Tongue (tissue), 2 donors: ENCODE results near the gene KRTAP10-7. TPM values are rescaled to one million over a fixed set of nuclear protein-coding genes. Genes with fewer than 3 reads are reported as not detected.
"Not testable (repeated sequence)": the region's sequence is repeated elsewhere in the genome, so short reads cannot be mapped to it uniquely, and the experiment has no call there.

ENCODE experiments used
- DNase-seq: peaks from one replicate; pipeline ENCODE4 v3.0.0-alpha.2; 2015
- total RNA-seq: library from RNA; depleted of rRNA; stranded (reverse); fragments of >200 nt; gene quantifications from one replicate; pipeline ENCODE4 v1.2.3, GENCODE V29; 2014

KRTAP10-7 gene, protein sequence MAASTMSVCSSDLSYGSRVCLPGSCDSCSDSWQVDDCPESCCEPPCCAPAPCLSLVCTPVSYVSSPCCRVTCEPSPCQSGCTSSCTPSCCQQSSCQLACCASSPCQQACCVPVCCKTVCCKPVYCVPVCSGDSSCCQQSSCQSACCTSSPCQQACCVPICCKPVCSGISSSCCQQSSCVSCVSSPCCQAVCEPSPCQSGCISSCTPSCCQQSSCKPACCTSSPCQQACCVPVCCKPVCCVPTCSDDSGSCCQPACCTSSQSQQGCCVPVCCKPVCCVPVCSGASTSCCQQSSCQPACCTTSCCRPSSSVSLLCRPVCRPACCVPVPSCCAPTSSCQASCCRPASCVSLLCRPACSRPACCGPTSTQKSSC
- total RNA-seq: not detected

DNA sequence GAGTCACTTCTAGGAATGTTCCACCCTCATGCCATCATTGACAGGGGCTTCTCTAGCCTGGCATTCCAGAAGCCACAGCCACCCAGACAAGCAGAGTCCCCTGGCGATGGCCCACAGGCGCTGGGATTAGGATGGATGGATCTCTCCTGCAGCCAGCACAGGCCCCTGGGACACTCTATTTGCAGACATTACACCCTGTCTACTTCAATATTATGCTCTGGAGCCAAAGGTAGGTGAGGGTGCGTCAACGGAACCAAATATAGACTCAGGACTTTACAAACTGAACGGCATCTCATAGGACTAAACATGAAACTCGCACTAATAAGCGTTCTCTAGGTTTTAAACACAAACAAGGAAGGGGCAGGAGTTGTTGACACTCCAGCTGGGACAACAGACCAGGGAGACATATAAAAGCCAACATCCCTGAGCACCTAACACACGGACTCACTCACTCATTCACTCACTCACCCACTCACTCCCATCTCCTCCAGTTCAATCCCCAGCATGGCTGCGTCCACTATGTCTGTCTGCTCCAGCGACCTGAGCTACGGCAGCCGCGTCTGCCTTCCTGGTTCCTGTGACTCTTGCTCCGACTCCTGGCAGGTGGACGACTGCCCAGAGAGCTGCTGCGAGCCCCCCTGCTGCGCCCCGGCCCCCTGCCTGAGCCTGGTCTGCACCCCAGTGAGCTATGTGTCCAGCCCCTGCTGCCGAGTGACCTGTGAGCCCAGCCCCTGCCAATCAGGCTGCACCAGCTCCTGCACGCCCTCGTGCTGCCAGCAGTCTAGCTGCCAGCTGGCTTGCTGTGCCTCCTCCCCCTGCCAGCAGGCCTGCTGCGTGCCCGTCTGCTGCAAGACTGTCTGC, at the start of gene KRTAP10-7:
Gene KRTAP10-7, plus strand, starts transcription at position 480 of the 861 bp plus-strand sequence. Its CDS starts 25 bp downstream, at position 505.
- DNase-seq: not testable (repeated sequence)

DNA sequence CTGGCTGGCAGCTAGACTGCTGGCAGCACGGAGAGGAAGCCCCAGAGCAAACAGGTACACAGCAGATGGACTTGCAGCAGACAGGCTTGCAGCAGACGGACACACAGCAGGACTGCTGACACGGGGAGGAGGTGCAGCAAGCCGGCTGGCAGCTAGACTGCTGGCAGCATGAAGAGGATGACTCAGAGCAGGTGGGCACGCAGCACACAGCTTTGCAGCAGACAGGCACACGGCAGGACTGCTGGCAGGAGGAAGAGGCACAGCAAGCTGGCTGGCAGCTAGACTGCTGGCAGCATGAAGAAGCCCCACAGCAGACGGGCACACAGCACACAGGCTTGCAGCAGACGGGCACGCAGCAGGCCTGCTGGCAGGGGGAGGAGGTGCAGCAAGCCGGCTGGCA, 49.6 kb upstream of the KRTAP10-7 start:
- DNase-seq: no peak

DNA sequence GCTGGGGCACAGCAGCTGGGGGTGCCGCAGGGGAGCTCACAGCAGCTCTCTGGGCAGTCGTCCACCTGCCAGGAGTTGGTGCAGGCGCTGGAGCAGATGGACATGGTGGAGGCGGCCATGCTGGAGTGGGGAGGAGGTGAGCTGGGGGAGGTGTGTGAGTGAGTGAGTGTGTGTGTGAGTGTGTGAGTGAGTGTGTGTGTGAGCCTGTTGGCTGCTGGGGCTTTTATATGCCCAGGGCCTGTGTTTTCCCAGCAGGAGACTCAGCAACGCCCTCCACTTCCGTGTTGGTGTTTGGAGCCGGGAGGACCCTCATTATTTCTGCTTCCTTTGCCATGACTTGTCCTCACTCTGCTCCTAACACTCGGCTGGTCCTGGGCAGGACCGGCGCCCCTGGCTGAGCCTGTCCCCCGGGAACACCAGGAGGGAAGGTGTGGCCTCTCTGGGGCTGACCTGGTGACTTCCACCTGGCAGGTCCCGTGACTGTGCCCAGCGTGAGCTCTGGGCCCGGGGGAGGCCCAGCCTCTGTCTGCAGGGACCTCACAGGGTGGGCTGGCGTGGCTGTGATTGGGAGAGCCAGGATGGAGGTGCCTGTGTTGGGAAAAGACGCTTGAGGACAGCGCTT, 48.9 kb upstream of the KRTAP10-7 start, which contains the start of gene KRTAP10-2:
Gene KRTAP10-2, minus strand, starts transcription at position 166 of the 622 bp plus-strand sequence. Its CDS starts 47 bp downstream, at position 119.
- no peak for DNase-seq

DNA sequence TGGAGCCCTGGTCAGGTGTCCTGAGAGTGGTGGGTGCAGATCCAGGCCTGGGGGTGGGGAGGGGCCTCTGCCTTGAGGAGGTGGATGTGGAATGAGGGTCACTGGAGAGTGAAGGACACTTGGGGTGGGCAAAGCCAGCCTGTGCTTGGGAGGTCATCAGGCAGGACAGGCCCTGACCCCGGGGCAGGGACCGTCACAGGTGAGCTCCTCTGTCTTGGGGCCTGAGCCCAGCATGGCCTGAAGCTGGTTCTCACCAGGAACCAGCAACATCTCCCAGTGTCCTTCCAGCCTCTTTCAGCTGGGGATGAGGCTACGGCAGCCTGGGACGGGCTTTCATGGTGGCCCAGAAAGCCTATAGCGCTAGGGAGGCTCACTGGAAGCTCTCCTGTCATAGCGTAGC, 48.3 kb upstream of the KRTAP10-7 start:
- DNase-seq: no peak

DNA sequence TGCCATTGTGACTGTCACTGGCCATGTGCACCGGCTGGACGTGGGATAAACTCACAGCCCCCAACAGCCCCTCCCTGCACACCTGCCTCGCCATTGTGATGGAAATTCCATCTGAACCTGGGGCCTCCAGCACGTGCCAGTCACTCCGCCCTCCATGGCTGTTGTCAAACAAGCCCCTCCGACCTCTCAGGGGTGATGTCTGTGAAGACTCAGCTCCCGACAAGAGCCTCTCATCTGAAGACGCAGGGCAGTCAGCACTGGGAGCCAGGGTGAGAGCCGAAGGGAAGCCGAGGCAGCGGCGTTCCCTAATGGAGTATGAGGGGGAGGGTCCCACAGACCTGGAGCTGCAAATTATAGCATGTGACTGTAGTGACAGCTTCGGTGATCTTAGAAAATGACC, 47.7 kb upstream of the KRTAP10-7 start:
- DNase-seq: no peak

DNA sequence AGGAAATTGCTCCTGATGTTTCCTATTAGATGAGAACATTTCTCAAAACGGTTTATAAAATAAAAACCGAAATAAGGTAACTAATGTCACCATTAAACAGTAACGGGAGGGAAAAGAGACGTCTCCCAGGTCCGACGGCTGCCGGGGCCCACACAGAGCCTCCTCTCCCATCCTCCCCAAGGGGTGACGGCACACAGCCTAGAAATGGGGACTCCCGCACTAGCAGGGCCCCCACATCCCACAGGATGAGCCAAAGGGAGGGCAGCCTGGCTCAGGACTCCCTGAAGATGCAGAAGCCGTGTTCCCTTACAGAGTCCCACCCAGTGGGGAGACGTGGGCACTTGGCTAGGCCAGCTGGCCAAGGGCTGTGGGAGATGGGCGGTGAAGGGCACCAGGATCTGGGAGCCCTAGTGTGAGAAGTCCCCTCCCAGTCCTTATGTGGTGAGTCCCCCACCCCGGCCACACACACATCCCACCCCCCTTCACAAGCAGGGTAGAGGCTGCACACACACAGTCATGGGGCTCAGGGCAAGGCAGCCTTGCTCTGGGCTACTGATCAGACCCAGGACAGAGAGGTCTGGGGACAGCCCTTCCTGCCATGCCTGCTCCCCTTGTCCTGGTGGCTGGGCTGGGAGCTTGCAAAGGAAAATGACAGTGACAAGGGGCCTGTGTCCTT, 45.1 kb upstream of the KRTAP10-7 start:
- DNase-seq: no peak

DNA sequence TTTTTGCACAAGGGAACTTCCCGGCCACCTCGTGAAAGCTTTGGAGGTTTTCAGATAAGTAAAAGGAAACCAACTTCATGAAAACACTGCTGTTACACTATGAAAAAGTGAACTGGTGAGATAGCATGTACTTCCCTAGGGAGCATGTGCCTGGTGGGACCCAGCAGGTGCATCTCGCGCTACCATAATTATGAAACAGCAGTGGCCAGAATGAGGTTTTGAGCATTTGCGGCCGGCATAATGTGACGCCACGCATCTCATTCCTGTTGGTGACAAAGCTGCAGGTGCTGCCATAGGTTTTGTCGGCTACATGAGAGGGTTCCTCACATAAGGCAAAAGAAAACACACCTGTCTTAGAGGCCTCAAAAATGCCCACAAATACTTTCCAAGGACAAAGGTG, 43.5 kb upstream of the KRTAP10-7 start:
- DNase-seq: no peak

DNA sequence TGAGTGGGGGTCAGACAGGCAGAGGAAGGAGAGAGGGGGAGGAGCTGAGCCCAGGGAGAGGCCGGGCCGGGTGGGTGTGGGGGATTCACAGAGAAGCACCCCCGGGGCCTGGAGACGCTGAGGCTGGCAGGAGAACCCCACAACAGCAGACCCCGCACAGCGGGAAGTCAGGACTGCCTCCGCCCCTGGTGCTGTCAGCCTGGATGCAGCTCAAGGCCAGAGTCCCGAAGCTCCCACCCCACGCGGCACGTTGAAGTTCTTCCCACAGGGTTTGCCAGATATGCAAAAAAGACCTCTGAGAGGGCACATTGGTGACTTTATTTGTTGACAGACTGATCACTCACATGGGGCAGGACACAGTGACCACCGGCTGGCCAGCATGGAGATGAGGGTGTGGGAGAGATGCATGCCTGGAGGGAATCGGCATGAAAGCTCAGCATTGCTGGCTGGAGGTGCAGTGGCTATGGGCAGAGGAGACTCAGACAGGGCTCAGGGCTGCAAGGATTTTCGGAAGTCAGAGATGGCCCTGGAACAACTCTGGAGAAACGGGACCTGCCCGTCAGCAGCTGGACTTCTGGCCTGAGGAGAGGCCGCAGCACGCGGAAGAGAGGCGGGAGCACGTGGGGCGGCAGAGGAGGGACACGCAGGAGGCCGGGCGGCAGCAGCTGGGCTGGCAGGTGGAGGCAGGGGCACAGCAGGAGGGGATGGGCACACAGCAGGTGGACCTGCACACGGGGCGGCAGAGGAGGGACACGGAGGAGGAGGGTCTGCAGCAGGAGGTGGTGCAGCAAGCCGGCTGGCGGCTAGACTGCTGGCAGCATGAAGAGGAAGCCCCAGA, 42.7 kb upstream of the KRTAP10-7 start:
- no peak for DNase-seq

DNA sequence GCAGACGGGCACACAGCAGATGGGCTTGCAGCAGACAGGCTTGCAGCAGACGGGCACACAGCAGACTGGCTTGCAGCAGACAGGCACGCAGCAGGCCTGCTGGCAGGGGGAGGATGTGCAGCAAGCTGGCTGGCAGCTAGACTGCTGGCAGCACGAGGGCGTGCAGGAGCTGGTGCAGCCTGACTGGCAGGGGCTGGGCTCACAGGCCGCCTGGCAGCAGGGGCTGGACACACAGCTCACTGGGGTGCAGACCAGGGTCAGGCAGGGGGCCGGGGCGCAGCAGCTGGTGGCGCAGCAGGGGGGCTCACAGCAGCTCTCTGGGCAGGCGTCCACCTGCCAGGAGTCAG, 42.1 kb upstream of the KRTAP10-7 start:
- not testable (repeated sequence) for DNase-seq

DNA sequence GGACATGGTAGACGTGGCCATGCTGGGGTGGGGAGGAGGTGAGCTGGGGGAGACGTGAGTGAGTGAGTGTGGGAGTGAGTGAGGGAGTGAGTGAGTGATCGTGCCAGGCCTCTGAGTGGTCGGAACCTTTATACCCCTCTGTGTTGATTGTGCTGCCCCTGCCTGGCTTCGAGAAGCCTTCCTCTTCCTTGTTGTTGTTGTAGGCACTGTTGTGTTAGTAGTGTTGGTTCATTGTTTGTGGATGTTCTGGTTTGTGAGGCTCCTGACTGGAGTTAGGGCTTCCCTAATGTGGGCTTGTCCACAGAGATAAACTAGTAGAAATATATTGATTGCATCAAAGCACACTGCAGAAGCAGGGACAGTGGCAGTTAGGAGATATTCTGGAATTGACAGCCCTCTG, 41.7 kb upstream of the KRTAP10-7 start, which contains the start of gene KRTAP10-3:
Gene KRTAP10-3, minus strand, starts transcription at position 101 of the 400 bp plus-strand sequence. Its CDS starts 80 bp downstream, at position 21.
- DNase-seq: no peak

DNA sequence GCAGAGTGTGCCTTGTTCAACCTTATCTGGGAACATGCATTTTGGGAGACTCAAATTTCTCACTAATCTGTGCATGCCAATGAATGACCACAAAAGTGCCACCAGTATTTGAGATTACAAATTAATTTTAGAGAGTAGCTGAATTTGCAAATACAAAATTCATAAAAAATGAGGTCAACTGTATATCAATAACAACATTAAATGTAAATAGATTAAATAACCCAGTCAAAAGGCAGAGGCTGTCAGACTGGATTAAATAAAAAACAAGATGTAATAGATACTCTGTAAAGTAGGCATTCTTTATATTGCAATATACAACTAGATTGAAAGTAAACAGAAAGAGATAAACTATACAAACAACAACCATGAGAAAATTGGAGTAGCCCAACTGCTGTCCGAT, 36.3 kb upstream of the KRTAP10-7 start:
- DNase-seq: no peak

DNA sequence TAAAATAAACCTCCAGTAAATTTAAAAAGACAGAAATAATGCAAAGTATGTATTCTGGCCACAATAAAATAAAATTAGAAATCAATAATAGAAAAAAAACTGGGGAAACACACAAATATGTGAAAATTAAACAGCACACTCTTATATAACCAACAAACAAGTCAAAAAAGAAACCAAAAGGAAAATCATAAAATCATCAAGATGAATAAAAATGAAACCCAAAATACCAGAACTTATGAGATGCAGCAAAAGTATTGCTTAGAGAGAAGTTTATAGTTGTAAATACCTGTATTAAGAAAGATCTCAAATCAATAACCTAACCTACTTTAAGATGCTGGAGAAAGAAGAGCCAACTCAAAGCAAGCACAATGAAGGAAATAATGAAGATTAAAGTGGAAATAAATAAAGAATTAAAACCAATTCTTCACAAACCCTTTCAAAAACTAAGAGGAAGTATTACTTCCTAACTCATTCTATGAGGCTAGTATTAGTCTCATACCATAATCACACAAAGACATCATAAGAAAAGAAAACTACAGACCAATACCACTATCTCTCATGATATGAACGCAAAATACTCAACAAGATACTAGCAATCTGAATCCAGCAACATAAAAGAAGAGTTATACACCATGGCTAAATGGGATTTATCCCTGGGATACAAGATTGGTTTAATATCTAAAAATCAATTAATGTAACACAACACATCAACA, 35.4 kb upstream of the KRTAP10-7 start:
- DNase-seq: no peak

DNA sequence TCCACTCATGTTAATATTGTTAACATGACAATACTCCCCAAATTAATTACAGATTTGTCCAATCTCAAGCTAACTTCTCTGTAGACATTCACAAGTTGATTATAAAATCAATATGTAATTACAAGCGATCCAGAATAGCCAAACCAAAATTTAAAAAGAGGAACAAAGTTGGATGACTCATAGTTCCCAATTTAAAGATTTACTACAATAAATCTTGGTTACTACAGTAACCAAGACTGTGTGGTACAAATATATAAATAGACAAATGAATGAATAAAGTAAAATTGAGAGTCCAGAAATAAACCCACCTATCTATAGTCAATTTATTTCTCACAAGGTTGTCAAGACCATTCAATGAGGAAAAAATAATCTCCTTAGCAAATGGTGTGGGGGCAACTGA, 34.0 kb upstream of the KRTAP10-7 start:
- no peak for DNase-seq

DNA sequence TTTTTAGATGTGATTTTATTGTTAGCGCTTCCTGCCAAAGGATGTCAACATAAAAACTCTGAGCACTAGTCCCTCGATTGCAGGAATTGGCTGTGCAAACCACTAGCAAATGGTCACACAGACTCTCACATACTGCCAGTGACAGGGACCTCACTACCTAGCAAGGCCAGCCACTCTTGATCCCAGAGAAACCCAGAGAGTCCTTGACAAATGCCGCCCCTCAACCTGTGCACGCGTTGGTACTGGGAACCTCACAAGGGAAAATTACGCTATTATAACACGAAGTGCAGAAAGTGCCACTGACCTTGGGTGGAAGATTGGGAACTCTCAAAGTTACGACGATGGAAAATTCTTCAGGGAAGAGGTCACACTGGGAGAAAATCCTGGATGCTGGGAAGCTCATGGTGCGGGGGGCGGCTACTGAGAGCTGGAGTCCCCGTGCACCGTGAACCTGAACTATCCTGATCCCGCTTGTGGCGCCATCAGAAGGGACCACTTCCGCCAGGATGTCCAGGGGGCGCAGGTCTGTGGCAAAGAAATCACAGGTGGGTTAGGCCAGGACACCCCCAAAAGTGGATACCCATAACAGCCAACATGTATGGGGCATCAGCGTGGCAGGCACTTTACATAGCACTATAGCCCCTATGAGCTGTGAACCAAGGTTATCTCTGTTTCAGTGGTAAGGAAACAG, 32.8 kb upstream of the KRTAP10-7 start:
- no peak for DNase-seq

DNA sequence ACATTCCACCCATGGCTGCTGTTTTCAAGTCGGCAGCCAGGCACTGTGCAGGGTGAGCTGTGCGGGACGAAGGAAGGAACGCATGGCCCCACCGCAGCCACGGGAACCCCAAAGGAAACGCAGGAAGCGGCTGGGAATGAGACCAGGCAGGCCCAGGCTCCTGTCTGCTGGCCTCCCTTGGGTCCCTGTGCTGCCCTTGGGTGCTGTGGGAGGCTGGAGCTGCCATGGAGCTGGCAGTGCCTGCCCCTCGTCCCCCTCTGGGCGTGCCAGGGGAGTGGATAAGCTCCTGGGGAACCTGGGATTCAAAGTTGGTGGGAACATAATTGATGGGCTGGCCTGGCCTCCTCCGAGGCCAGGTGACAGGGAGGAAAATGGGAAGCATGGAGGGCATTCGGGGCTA, 32.1 kb upstream of the KRTAP10-7 start:
- no peak for DNase-seq

DNA sequence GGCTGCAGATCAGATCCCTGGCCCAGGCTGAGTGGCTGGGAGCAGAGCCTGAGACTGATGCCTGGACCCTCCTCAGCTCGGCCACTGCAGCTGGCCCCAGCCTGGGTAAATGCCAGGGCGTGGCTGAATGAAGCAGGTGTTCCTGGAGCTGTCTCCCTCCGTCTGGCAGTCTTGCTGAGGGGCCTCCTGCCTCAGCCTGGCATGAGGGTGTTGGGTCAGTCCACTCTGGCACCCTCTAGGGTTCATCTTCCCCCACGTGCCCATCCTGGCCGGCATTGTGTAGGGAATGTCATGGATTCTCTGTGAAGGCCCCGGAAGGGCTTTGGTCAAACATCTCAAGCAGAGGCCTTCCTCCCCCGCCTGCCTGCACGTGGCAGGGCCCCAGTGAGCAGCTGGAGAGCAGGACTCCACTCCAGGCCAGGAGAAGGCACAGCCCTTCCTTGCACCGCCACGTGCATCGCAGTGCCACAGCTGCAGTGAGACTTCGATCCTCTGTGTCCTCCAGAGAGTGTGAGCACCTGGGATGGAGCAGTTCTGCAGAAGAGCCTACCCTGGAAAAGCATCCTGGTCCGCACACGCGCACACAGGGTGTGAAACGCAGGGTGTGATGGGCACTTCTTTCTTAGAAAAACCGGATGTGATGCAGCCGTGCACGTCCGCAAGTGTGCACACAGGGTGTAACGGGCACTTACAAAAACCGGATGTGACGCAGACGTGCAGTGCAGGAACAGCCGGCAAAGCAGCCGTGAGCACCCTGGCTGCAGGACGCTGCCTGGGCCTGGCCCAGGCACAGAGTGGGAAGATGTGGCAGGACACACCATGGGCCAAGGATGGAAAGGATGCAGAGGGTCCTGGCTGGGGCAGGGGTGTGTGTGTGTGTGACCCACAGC, 31.5 kb upstream of the KRTAP10-7 start:
- DNase-seq: peak; percentile 48

DNA sequence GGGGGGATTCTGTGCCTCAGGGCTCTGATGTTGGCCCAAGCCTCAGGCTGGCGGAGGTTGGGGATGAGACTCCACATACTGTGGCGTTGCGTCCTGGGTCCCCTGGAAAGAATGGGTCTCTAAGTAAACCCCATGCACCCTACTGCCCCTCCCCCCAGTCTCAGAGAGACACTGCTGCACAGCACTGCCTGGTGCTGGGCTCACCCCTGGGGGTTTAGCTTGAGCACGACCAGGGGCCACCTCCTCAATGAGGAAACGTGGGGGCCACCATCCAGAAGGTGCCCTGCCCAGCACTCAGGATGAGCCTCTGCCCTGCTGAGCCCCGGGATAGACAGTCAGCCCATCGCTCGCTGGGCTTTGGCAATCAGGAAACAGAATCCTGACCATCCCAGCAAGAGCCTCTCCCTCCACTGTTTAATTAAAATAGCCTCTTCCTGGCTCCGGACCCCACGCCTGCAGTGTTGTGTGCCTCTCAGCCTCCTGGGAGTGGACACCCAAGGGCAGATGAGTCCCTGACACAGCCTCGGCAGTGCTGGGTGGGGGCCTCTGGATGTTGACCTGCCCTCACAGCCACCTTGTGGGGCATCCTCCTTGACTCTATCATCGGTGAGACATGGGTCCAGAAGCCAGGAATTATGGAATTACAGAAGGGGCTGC, 30.4 kb upstream of the KRTAP10-7 start:
- no peak for DNase-seq

DNA sequence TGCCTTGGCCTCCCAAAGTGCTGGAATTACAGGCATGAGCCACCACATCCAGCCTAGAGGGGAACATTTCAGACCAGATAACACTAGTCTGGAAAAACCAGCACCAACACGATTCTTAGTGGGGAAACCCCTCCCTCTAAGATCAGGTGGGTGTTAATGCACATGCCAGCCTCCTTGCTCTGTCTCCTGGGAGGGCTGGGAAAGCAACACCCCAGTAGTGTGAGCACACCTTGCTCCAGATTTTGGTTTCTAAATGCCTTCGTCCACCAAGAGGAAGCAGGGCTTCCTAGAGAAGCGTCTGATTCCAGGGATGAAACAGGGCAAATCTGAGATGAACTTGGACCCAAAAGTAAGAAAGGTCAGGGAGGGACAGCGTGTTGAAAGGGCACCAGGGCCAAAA, 29.1 kb upstream of the KRTAP10-7 start:
- DNase-seq: no peak
